HG02852 (cell line): Measurements from ENCODE around the gene EEF2KMT.
"Not testable (repeated sequence)": the region's sequence is repeated elsewhere in the genome, so short reads cannot be mapped to it uniquely, and the experiment has no call there.

Source experiments
- ATAC-seq: cut with Tn5 transposase; IDR thresholded peaks from one replicate; pipeline ENCODE4 v1.9.1; 2021; ENCODE audit warnings: mild to moderate bottlenecking, moderate library complexity; ENCODE audit not compliant: unreplicated experiment

EEF2KMT gene

DNA sequence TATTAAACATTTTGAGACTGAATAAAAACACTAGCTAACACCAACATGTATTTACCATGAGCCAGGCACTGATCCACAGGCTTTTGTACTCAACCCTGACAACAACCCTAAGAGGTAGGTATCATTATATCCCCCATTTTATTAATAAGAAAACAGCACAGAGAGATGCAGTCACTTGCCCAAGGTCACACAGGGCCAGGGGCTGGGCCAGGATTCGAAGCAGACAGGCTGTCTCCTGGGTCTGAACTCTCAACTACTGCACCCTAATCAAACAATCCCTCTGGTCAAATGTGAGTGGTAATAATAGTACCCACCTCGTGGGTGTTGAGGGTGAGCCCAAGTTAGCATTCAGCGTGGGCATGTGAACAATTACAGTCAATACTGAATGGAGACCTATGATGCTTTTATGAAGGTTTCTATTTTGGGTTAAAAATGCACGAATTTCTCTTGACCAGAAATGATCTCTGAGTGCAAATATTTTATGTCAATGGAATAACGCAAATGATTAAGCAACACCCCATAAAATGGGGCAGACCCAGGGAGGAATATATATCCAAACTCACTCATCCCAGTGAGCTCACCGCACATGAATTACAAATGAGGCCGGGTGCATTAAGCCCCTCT lies 1.0 kb downstream of the EEF2KMT start:
- not testable (repeated sequence) for ATAC-seq

DNA sequence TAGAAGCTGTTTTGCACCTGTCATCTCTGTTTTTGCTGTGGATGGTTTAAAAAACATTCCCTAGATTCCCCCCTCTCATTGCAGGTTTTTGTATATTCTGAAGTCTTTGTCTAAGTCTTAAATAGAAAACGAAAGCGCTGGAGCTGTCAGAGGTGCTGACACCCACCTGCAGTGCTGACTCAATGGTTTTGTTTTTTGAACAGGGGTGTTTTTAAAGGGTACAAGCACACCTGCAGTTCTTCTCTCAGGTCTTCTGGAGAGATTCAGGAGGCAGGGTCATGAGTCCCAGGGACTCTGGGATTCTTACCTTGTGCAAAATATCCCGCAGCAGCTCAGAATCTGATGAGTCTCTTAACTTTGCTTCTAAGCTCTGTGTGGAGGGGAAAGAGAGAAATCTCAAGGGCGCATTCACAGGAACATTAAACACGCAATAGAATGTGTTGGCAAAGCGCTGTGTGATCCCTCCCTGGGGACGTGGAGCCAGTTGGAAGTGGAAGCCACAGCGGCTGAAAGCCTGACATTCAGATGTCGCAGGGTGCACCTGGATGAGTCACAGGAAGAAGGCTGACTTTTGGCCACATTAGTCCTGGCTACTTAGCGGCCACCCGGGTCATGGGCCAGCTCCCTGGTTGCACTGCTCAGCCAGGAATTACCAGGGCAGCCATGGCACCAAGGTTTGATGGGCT lies 2.3 kb downstream of the EEF2KMT start:
- not testable (repeated sequence) for ATAC-seq

DNA sequence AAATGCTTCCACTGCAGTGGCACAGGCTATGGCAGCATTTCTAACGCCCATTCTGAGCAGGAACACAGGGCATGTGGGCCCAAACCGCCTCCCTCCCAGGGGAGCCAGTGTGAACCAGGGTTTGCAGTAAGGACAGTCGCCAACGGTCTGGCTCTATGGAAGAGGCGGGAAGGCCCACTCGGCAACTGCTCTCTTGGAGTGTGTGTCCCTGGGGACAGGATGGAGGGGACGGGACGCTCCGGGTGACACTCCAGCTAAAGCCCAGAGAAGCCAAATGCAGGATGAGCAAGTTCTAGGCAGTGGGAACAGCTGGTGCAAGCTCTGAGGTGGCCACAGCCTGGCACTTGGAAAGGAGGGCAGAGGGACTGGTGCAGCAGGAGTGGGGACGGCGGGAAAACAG lies 3.8 kb downstream of the EEF2KMT start:
- not testable (repeated sequence) for ATAC-seq

DNA sequence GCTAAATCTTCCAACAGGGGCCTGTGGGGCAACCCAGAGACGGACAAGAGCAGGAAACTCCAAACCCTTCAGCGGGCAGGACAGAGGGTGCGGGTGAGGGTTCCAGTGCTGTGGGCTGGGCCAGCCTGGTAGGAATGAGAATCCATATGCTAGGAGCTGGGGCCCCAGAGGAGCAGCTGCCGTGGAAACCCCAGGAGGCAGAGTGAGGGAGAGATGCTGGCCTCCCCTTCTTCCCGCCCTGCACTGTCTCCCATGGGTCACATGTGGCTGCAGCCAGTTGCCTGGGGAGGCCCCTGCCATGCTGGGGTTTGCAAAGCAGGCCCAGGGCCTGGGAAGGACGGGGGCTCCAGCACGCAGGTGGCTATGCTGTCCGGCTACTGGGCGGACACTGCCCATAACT lies 4.5 kb downstream of the EEF2KMT start:
- ATAC-seq, result not testable (repeated sequence)

DNA sequence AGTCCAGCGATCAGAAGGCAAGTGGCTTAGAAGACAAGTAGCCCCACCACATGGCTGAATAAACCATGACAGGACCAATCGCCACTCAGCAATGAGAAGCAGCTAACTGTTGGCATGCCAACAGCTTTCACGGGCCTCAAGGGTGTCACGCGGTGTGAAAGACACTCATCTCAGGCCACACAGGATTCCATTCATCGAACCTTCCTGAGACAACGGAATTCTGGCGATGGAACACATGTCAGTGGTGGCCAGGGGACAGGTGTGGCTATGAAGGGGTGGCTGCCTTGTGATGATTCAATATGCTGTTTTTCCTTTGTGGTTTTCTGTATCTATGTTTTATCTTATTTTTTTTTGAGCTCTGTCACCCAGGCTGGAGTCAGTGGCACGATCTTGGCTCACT lies 7.0 kb downstream of the EEF2KMT start:
- not testable (repeated sequence) for ATAC-seq

DNA sequence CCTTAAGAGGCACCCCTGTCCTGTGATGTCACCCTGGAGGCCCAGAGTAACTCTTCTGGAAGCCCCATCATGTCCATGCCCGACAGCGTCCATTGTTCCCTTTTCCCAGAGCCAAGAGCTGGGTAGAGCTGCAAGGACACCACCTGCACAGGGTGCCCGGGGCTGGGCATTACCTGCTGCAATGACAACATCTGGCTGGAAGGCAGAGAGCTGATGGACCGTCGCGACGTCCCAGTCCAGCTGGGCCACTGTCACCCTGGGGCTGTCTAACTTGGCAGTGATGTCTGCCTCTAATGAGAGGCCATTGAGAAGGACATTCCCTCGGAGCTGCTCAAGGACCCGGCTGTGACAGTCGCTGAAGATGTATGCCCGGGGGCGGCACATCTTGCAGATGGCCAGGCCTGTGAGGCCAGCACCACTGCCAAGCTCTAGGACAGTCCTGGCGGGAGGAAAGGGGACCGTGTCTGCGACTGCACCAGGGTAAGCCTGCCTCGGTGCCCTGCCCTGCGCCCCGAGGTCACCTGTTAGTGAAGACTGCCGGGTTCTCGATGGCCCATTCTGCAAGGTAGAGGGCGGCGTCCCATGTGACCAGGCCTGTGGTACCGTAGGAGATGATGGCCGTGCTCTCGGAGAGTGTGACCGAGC lies 7.6 kb downstream of the EEF2KMT start:
- ATAC-seq, result not testable (repeated sequence)

- not testable (repeated sequence) for ATAC-seq
These were observed 8.7 kb downstream of the EEF2KMT start for GRCh38 chr16:5088936-5089335.

DNA sequence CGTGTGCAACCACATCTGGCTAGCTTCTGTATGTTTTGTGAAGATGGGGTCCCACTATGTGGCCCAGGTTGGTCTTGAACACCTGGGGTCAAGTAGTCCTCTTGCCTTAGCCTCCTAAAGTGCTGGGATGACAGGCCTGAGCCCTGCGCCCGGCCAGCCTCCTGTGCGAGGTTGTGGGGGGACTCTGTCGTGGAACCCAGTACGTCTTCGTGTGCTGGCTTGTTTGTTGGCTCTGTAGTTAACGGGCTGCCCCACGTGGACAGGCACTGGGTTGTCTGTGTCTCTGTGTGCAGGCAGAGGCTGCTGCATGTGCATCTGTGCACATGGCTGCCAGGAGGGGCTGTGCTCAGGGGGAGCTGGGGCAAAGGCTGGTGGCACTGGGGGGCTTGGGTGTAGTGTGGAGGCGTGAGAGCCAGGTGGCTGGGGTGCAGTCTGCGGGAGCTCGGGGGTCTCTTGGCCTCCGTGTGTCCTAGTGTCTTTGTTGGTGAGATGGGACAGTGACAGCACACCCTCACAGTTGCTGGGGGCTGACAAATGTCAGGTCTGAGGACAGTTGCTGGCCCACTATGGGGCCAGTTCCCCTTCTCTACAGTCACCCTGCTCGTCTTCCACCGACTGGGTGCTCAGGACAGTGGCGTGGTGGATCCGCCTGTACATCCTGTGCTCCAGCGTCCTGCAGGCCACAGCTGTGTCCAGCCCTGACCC lies 9.4 kb downstream of the EEF2KMT start:
- not testable (repeated sequence) for ATAC-seq

DNA sequence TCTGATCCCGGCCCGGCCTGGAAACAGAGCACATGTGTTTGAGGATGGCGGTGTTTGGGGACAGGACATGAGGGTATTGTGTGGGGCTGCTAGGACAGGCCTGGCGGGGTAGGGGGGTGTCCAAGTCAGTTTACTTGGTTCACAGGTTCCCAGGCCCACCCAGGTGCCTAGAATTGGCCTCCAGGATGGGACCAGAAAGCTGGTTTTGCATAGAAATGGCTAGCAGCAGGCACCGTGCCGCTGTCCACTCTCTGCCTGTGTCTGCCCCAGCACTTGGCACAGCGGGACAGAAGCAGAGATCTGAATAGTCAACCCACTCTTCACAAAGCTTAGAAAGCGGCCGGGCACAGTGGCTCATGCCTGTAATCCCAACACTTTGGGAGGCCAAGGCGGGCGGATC lies 11.9 kb downstream of the EEF2KMT start:
- not testable (repeated sequence) for ATAC-seq

DNA sequence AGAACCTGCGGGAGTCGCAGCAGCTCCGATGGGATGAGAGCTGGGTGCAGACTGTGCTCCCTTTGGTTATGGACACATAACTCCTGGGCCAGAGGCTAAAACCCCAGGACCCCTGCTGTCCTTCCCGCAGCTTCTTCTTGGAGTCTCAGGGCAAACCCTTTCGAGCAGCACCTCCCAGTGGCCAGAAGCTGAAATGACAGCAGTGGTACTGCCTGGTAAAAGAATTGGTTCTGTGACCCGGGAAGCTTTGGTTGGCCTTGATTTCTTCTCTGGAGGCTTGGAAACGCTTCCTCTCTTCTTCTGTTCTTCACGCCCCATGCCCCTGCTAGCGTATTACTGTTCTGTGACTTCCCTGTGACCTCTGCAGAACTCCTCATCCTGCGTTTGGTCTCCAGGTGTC lies 12.8 kb downstream of the EEF2KMT start:
- not testable (repeated sequence) for ATAC-seq

GRCh38 chr16:5084099-5084731 lies 13.4 kb downstream of the EEF2KMT start:
- ATAC-seq, result not testable (repeated sequence)

DNA sequence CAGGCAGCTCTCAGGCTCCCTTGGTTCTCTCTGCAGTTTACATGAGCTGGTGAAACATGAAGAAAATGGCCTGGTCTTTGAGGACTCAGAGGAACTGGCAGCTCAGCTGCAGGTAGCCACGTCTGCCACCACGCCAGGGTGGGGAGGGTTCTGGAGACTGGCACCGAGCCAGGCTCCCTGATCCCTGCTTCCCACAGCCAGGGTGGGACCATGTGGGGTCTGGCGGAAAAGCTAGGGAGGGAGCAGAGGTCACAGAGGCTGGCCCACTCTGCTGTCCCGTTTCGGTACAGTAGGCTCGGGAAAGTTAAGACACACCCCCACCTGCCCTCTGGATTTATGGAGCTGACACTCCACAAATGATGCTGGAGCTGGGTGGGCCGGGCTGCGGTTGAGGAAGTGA lies 13.9 kb downstream of the EEF2KMT start:
- ATAC-seq, result not testable (repeated sequence)

DNA sequence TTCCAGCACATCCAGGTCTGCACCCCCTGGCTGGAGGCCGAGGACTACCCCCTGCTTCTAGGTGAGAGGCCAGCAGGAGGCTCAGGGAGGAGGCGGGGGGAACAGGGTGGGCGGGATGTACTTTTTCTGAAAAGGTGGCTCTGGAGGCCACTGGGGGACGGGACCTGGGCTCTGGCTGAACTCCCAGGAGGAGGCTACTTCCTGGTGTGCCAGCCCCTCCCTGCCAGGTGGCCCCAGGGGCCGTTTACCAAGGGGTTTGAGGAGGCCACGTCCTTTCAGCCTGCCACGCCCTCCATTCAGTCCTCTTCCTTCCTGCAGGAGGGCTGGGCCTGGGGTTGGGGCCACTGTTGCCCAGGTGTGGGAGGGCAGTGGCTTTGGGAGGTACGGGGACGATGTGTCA lies 16.6 kb downstream of the EEF2KMT start:
- ATAC-seq, result not testable (repeated sequence)

DNA sequence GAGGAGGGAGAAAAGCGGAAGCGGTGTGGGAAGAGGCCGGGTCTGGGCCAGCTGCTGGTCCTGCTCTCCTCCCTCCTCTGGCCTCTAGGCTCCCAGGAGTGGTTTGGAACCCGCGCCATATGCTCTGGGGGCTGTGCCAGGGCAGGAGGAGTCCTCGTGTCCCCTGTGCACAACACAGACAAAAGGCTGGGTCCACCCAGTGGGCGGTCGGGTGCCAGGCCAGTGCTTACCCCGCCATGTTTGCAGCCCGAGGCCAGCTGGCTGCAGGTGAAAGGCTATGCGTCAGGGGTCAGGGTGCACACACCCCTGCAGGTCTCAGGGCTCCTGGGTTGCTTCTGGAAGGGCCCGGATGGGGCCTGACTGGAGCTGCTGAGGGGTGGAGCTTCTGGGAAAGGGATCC lies 17.1 kb downstream of the EEF2KMT start:
- not testable (repeated sequence) for ATAC-seq

- no peak for ATAC-seq
These were observed 19.0 kb downstream of the EEF2KMT start for GRCh38 chr16:5078626-5079025.

GRCh38 chr16:5077304-5077703 lies 20.3 kb downstream of the EEF2KMT start:
- no peak for ATAC-seq

DNA sequence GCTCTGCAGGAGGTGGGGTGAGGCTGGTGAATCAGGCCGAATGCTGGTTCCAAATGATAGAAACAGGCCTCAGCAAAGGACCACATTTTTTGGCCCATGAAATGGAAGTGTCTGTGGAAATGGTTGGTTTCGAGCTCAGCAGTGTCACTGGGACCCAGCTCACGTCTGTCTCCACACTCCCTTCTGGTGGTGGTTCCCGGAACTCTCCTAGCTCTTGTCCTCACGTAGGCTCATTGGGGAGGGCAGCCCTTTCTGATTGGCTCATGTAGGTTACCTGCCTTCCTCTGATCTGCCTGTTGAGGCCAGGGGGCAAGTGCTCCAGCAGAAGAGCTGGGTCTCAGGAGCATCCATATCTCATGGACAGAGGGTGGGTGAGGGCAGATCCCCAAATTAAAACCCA lies 22.0 kb downstream of the EEF2KMT start:
- ATAC-seq, result no peak

GRCh38 chr16:5073771-5074170 lies 23.8 kb downstream of the EEF2KMT start:
- ATAC-seq, result not testable (repeated sequence)

GRCh38 chr16:5073279-5073629 lies 24.3 kb downstream of the EEF2KMT start:
- ATAC-seq, result no peak

DNA sequence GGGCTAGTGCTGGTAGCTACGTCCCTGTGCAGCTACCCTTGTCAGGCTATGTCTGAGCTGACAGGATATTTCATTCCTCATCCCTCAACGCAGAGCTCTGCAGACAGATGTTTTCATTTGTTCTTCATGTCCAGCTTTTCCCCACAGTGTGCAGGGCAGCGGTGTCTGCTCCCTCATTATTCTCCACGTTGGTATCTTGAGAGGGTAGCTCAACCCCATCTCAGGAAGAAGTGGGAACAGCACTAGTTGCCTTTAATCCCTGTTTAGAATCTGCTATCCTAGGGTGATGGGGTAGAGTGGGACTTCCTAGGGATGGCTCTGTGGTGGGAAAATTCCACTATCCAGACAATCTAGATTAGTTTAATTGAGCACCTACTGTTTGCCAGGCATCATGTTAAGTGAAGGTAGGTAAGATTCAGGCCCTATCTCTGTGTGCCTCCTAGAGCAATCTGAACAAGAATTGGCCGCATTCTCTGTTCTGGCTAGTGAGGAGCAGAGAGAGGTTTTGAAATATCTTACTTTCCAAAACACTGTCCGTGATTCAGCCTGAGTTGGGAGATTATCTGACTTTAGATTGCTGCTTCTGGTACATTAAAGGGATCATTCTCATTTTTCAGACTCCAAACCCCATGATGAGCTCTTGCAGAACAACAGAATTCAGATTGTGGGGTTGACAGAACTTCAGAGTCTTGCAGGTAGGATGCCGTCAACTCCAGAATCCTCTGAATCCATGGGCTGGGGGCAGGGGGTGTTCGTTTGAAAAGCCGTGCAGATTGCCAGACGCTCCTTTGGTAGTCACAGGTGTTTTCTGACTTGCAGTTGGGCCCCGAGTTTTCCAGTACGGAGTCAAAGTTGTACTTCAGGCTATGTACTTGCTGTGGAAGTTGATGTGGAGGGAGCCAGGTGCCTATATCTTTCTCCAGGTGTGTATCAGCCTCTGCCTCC lies 25.0 kb downstream of the EEF2KMT start:
- ATAC-seq, result no peak
